ENCODE data around the gene TAX1BP3. TPM values are rescaled to one million over a fixed set of nuclear protein-coding genes. Genes with fewer than 3 reads are reported as not detected.

TAX1BP3 gene
- total RNA-seq, 1 experiment from 2014 or later: 122 TPM

DNA sequence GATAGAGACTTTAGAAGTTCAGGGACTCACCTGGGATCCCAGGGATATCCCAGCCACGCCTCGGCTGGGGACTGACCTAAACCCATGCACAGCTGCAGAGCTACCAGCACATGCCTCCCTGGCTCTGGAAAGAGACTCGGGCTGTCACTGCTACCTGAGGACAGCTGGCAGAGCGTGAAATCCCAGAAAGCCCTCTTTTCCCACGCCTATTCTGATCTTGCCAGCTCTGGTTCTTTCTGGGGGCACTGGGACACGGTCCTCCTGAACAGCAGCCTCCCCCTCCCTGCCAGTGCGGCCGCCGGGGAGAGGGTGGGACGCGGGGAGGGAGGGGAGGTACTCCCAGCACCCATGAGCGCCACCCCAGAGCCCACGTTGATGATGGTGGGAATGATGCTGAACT, 16.8 kb upstream of the TAX1BP3 start:
- BruUV-seq (replicated peaks): no TSS peak
- DNase-seq (ENCODE audit: low read depth, low spot score): no peak
- ChIA-PET CTCF (interaction anchor here (0.6 kb wide), 1 partner anchor 264 kb away, joined by 3 read pairs; no protein-coding TSS in a partner anchor), POLR2A (no interaction called here)
- in situ Hi-C loops (cut with HindIII; ENCODE audit: low pct_unique_long_range_greater_than_20kb, low sequenced_read_pairs) (no loop called here), intact Hi-C loops (cut with micrococcal nuclease; ENCODE audit: unreplicated experiment) (no loop called here)
- Histone ChIP-seq H3K27ac (ENCODE audit: low read length) (no peak overlapping the region), H3K9me3 (ENCODE audit: control insufficient read depth, insufficient read depth, low read depth, low read length) (no peaks in the 10 kb centered on the region), H3K36me3 (ENCODE audit: control insufficient read depth, insufficient read depth, low read length) (no peaks in the 10 kb centered on the region), H3K4me3 (ENCODE audit: low read depth in 2 of 2, low read length in 2 of 2) (no peak overlapping the region), H3K4me1 (ENCODE audit: control insufficient read depth, insufficient read depth, low read length) (no peaks in the 10 kb centered on the region), H3K27me3 (ENCODE audit: control insufficient read depth, insufficient read depth, low read length) (no peaks in the 10 kb centered on the region)
- no peak for TF ChIP-seq SIN3A (IDR thresholded peaks at IDR 0.05; ENCODE audit: borderline replicate concordance, insufficient read depth, low read depth, low read length)
- TF ChIP-seq, protein P1, sequence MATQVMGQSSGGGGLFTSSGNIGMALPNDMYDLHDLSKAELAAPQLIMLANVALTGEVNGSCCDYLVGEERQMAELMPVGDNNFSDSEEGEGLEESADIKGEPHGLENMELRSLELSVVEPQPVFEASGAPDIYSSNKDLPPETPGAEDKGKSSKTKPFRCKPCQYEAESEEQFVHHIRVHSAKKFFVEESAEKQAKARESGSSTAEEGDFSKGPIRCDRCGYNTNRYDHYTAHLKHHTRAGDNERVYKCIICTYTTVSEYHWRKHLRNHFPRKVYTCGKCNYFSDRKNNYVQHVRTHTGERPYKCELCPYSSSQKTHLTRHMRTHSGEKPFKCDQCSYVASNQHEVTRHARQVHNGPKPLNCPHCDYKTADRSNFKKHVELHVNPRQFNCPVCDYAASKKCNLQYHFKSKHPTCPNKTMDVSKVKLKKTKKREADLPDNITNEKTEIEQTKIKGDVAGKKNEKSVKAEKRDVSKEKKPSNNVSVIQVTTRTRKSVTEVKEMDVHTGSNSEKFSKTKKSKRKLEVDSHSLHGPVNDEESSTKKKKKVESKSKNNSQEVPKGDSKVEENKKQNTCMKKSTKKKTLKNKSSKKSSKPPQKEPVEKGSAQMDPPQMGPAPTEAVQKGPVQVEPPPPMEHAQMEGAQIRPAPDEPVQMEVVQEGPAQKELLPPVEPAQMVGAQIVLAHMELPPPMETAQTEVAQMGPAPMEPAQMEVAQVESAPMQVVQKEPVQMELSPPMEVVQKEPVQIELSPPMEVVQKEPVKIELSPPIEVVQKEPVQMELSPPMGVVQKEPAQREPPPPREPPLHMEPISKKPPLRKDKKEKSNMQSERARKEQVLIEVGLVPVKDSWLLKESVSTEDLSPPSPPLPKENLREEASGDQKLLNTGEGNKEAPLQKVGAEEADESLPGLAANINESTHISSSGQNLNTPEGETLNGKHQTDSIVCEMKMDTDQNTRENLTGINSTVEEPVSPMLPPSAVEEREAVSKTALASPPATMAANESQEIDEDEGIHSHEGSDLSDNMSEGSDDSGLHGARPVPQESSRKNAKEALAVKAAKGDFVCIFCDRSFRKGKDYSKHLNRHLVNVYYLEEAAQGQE (IDR thresholded peaks at IDR 0.05; ENCODE audit: insufficient read depth in 1 of 2, low read depth in 2 of 2, low read length in 1 of 2): no peak
- ATAC-seq: no peak

DNA sequence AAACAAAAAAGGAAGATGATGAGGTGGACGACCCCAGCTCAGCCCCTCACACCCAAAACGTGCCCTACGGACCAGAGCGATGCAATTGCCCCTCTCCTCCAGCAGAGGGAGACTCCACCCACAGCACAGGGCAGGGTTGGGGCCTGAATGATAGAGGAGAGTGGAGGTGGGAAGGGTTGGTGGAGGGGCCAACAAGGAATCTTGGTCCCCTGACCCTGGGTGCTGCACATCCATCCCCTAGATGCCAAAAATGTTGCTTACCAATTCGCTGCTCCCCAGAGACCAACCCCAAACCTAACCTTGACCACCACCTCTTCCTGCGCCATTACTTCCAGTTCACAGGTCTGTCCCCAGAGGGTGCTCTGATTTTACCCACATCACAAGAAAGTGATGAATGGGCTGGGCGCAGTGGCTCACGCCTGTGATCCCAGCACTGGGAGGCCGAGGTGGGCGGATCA, 14.7 kb upstream of the TAX1BP3 start:
- TF ChIP-seq SIN3A (IDR thresholded peaks at IDR 0.05; ENCODE audit: borderline replicate concordance, insufficient read depth, low read depth, low read length): no peak
- TF ChIP-seq CTCF (IDR thresholded peaks at IDR 0.05): peak; percentile 97
- no peaks in the 10 kb centered on the region for H3K36me3 ChIP-seq (ENCODE audit: control insufficient read depth, insufficient read depth, low read length)
- no peaks in the 10 kb centered on the region for H3K4me1 ChIP-seq (ENCODE audit: control insufficient read depth, insufficient read depth, low read length)
- H3K27ac ChIP-seq (ENCODE audit: low read length): no peak overlapping the region
- ATAC-seq: peak; percentile 85
- intact Hi-C loops (cut with micrococcal nuclease; ENCODE audit: unreplicated experiment) (no loop called here), in situ Hi-C loops (cut with HindIII; ENCODE audit: low pct_unique_long_range_greater_than_20kb, low sequenced_read_pairs) (no loop called here)
- no TSS peak for BruUV-seq (replicated peaks)
- H3K4me3 ChIP-seq (ENCODE audit: low read depth in 2 of 2, low read length in 2 of 2): no peak overlapping the region
- H3K9me3 ChIP-seq (ENCODE audit: control insufficient read depth, insufficient read depth, low read depth, low read length): no peaks in the 10 kb centered on the region
- ChIA-PET CTCF (interaction anchor here (0.5 to 0.8 kb wide), 4 partner anchors 51 to 662 kb away, joined by 3 to 6 read pairs (median 4); no protein-coding TSS in a partner anchor), POLR2A (no interaction called here)
- H3K27me3 ChIP-seq (ENCODE audit: control insufficient read depth, insufficient read depth, low read length): no peaks in the 10 kb centered on the region
- DNase-seq (ENCODE audit: low read depth, low spot score): peak; percentile 60

- intact Hi-C loops (cut with micrococcal nuclease; ENCODE audit: unreplicated experiment): no loop called here
- ChIA-PET CTCF (interaction anchor here (0.8 kb wide), 1 partner anchor 52 kb away, joined by 3 read pairs; no protein-coding TSS in a partner anchor), POLR2A (no interaction called here)
- no peaks in the 10 kb centered on the region for H3K9me3 ChIP-seq (ENCODE audit: control insufficient read depth, insufficient read depth, low read depth, low read length)
- no peak overlapping the region for H3K4me3 ChIP-seq (ENCODE audit: low read depth in 2 of 2, low read length in 2 of 2)
- in situ Hi-C loops (cut with HindIII; ENCODE audit: low pct_unique_long_range_greater_than_20kb, low sequenced_read_pairs): no loop called here
- no peaks in the 10 kb centered on the region for H3K4me1 ChIP-seq (ENCODE audit: control insufficient read depth, insufficient read depth, low read length)
- no peaks in the 10 kb centered on the region for H3K27me3 ChIP-seq (ENCODE audit: control insufficient read depth, insufficient read depth, low read length)
- ATAC-seq: no peak
- no peak overlapping the region for H3K27ac ChIP-seq (ENCODE audit: low read length)
- TF ChIP-seq TCF7L2 (IDR thresholded peaks at IDR 0.05; ENCODE audit: low read depth, low read length): no peak
- no peak for TF ChIP-seq SIN3A (IDR thresholded peaks at IDR 0.05; ENCODE audit: borderline replicate concordance, insufficient read depth, low read depth, low read length)
- TF ChIP-seq, protein P1 (IDR thresholded peaks at IDR 0.05; ENCODE audit: insufficient read depth in 1 of 2, low read depth in 2 of 2, low read length in 1 of 2): no peak
- no peak for TF ChIP-seq POLR2AphosphoS5 (IDR thresholded peaks at IDR 0.05; ENCODE audit: low read depth, low read length)
- TF ChIP-seq CTCF (IDR thresholded peaks at IDR 0.05): no peak
- H3K36me3 ChIP-seq (ENCODE audit: control insufficient read depth, insufficient read depth, low read length): no peaks in the 10 kb centered on the region
- no TSS peak for BruUV-seq (replicated peaks)
- no peak for DNase-seq (ENCODE audit: low read depth, low spot score)
Measured at GRCh38 chr17:3682033-3682432, 13.7 kb upstream of the TAX1BP3 start.
